ENCODE measurements around the gene NQO1.
"Not testable (repeated sequence)": the region's sequence is repeated elsewhere in the genome, so short reads cannot be mapped to it uniquely, and the experiment has no call there.

NQO1 gene

GRCh38 chr16:69726313-69727060 is at the start of gene NQO1:
Gene NQO1 (minus strand): TSS chr16:69726560. CDS start chr16:69726439, 121 bp downstream.
- peak; percentile 83 for DNase-seq (ENCODE audit: low read depth)

DNA sequence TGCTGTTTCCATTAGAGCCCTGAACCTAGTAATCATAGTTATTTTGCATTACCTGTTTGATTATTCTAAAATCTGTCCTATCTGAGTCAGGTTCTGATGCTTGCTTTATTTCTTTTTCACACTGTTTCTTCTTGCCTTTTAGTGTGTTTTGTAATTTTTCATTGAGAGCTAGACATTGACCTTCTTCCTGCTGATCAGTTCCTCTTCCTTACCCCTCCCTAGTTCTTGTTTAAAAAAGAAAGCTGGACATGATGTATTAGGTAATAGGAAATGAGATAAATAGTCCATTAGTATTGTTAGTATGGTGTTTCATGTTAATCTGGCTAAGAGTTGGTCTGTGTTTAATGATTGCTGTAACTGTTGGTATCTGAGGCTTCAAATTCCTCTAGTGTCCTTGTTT is 49.2 kb upstream of the NQO1 start:
- DNase-seq (ENCODE audit: low read depth), result no peak

- DNase-seq (ENCODE audit: low read depth), result no peak
Measured at GRCh38 chr16:69773260-69773947, 47.0 kb upstream of the NQO1 start.

GRCh38 chr16:69771651-69771967 is 45.2 kb upstream of the NQO1 start:
- no peak for DNase-seq (ENCODE audit: low read depth)

- DNase-seq (ENCODE audit: low read depth), result no peak
Measured at GRCh38 chr16:69769404-69769803, 43.0 kb upstream of the NQO1 start.

- DNase-seq (ENCODE audit: low read depth), result no peak
Measured at GRCh38 chr16:69768666-69769065, 42.3 kb upstream of the NQO1 start.

GRCh38 chr16:69767459-69768229 is 41.3 kb upstream of the NQO1 start:
- no peak for DNase-seq (ENCODE audit: low read depth)

GRCh38 chr16:69763599-69763942 is 37.2 kb upstream of the NQO1 start:
- no peak for DNase-seq (ENCODE audit: low read depth)

DNA sequence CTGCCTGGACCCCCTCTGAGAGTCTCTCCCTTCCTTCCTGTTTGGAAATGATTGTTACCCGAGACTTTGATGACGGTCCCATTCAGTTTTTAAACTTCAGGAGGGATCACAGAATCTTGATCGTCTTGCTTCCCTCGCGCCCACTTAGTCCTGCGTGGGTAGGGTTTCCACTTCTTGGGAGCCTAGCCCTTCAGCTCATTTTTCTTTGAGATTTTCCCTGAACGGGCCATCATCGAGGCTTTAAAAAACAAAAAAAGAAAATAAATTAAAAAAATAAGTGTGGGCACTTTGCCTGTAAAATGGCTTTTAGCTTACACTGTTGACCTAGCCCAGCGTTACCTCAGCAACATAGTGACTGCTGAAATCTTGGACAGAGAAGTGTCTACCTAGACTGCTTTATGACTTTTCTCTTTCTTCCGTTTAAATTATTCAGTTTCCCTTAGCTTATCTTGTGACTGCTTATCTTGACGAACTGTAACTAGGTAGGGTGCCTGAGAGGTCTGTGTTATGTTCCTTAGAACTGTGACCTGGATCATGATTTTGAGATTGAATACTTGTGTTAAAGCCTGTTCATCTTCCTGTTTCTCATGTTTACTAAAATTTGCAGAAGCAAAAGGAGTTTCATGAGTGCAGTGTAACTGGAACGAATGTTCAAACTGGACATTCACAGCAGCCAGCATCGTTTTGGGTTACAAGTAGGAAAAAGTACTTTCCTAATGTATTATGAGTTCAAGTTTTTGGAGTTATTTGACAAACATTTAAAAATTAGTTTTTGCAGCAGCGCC is 36.6 kb upstream of the NQO1 start:
- no peak for DNase-seq (ENCODE audit: low read depth)

DNA sequence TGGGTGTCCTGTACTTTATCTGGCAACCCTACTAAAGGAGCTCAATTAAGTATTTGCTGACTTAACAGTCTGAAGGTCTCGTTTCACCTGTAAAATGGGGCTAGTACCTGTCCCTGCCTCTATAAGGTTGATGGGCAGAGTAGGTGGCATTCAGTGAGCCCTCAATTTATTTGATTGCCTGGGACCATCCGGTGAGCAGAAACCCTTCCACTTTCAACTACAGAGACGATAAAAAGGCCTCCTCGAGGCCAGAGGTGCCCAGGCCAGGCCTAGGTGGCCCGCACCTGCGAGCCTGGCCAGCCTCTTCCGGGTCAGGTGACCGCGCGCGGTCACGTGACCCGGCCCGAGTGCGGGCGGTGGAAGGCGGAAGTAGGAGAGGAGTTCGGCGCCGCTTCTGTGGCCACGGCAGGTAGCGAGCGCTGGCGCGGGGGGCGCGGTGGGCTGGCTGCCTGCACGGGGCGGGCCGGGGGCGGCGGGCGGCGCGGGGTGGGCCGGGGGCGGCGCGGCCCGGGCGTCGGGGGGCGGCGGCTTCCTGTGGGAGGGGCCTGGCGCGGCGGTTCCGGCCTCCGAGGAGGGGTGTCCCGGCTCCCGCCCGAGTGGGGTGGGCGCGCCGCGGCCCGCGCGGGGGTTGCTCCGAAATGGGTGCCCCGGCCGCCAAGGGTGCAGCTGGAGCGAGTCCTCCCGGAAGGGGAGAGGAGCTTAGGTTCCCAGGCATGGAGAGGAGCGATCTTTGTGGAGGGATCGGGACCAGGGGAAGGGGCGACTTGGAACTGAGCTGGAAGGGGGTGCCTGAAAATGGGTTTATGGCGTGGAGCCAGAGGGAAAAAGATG is 35.8 kb upstream of the NQO1 start, which contains the start of gene WWP2:
TSS of gene WWP2 (plus strand) at position 350 of the 831 bp plus-strand sequence. CDS start 24,679 bp downstream, outside the sequence.
- no peak for DNase-seq (ENCODE audit: low read depth)

- not testable (repeated sequence) for DNase-seq (ENCODE audit: low read depth)
Measured at GRCh38 chr16:69757375-69757774, 31.0 kb upstream of the NQO1 start.

- DNase-seq (ENCODE audit: low read depth), result no peak
Measured at GRCh38 chr16:69756705-69757104, 30.3 kb upstream of the NQO1 start.

DNA sequence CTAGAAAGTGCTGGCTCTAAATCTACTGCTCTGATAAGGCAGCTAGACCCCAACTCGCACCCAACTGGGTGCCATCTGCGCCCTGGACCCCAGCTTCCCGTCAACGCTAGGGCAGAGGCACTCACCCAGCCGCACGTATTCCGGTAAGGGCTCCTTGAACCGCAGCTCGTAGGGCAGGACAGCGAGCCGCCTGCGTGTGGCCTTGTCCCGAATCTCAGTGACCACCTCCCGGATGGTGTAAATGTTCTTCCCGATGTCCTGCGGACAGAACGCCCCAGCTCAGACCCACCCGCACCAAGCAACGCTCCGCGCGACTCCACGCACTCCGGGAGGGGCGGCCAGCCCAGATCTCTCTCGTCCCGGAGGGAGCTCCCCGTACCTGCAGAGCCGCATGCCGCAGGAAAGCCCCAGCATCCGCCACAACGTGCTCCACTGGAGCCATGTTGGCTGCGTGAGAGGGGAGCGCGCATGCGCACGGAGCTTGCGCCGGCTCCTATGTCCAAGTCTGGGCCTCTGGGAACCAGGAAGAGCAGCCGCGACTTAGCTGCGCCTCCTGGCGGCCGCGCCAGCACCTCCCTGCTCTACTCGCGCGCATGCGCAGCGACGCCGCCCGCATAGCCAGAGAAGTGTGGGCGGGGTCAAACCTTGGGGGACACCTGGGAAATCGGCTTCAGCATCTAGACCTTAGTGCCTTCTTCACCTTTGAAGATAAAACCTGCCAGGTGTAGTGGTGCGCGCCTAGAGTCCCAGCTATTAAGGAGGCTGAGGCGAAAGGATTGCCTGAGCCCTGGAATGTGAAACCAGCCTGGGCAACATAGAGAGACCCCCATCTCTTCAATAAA is 28.3 kb upstream of the NQO1 start, which contains the start of gene NOB1:
TSS of gene NOB1 (minus strand) at position 458 of the 842 bp plus-strand sequence. CDS start at position 442, 16 bp downstream.
- DNase-seq (ENCODE audit: low read depth), result peak; percentile 78

DNA sequence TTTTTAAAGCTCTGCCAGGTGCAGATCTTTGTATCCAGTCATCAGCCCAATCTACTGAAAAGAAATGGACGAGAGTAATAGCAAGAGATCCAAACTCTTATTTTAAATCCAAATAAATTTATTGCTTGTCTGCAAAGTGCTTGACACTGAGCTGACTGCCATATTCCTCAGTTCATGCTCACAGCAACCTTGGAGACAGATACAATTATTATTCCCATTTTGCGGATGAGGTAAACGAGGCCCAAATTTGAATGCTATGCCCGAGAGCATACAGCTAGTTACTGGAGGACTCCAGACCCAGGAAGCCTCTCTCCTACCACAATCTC is 27.7 kb upstream of the NQO1 start:
- DNase-seq (ENCODE audit: low read depth), result no peak

- no peak for DNase-seq (ENCODE audit: low read depth)
Measured at GRCh38 chr16:69748694-69749345, 22.5 kb upstream of the NQO1 start.

- no peak for DNase-seq (ENCODE audit: low read depth)
Measured at GRCh38 chr16:69747115-69747514, 20.8 kb upstream of the NQO1 start.

GRCh38 chr16:69745959-69746358 is 19.6 kb upstream of the NQO1 start:
- DNase-seq (ENCODE audit: low read depth), result no peak

DNA sequence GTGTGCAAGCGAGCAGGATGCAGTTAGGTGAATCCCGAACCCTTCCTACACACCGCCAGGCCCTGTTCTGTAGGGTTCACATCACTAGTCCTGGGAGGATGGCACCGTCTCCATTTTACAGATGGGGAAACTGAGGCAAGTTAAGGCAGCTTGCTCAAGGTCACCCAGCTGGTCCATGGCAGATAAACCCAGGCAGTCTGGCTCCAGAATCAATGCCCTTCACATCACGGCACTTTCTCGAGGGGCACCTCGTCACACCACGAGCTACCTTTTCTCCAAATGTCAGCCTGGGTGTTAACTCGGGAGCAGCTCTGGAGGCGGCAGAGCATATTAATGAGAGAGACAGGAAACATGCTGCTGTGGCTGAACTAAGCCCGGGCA is 18.9 kb upstream of the NQO1 start:
- DNase-seq (ENCODE audit: low read depth), result no peak

- DNase-seq (ENCODE audit: low read depth), result no peak
Measured at GRCh38 chr16:69744363-69745231, 18.2 kb upstream of the NQO1 start.

Measured in non-pigmented ciliary epithelial cell (primary cell).